Measurements from ENCODE around the gene ADA. TPM values are rescaled to one million over a fixed set of nuclear protein-coding genes. Genes with fewer than 3 reads are reported as not detected.
"Not testable (repeated sequence)": the region's sequence is repeated elsewhere in the genome, so short reads cannot be mapped to it uniquely, and the experiment has no call there.

ADA gene
- total and polyA plus RNA-seq, 2 experiments from 2014 or later, result 8.6 to 17.5 TPM

DNA sequence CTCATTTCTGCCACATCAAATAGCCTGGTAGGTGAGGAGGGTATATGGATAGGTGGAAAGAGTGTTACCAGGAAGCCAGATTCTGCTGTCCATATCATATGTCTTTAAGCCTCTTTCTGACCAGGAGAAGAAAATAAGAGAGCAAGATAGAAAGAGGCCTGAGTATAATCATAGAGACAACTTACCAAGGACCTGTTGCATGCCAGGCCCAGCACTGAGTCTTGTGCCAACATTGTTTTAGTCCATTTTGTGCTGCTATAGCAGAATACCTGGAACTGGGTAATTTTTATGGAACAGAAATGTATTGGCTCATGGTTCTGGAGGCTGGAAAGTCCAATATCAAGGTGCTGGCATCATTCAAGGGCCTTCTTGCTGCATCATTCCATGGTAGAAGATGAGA is 7.3 kb upstream of the ADA start:
- Histone ChIP-seq H3K9ac (no peak overlapping the region), H4K20me1 (ENCODE audit: insufficient read depth) (no peaks in the 10 kb centered on the region), H3F3A (ENCODE audit: insufficient read depth) (peaks cover 4% of the 10 kb centered on the region; the same call in 1 of the 2 replicates), H3K4me1 (ENCODE audit: insufficient read depth) (no peaks in the 10 kb centered on the region), H3K9me3 (ENCODE audit: low read depth) (no peaks in the 10 kb centered on the region), H3K27me3 (replicated peaks; ENCODE audit: insufficient read depth) (no peaks in the 10 kb centered on the region), H3K27ac (no peak overlapping the region), H3K36me3 (ENCODE audit: low read depth) (no peaks in the 10 kb centered on the region), H3K4me3 (no peak overlapping the region), H3K4me2 (ENCODE audit: unreplicated experiment) (no peak overlapping the region), H3K9me2 (ENCODE audit: insufficient read depth) (no peaks in the 10 kb centered on the region), H2AFZ (no peak overlapping the region), H3K79me2 (ENCODE audit: insufficient read depth) (no peaks in the 10 kb centered on the region)
- TF ChIP-seq EZH2phosphoT487 (IDR thresholded peaks at IDR 0.05; ENCODE audit: insufficient read depth, low read depth), result no peak
- TF ChIP-seq EZH2 (IDR thresholded peaks at IDR 0.05; ENCODE audit: insufficient read depth, poor library complexity, severe bottlenecking), result no peak
- in situ Hi-C loops (cut with MboI), result no loop called here
- no peak for DNase-seq

DNA sequence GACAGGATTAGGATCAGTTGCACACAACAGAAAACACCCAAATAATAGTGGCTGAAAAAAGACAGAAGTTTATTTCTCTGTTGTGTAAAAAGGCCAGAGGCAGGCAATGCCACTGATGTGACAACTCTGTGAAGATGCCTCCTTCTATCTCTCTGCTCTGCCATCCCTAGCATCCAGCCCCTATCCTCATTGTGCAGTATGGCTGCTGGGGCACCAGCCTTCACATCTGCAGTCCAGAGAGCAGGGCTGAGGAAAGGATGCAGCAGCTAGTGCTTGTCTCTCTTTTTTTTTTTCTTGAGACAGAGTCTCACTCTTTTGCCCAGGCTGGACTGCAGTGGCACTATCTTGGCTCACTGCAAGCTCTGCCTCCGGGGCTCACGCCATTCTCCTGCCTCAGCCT is 6.4 kb upstream of the ADA start:
- Histone ChIP-seq H3K36me3 (ENCODE audit: low read depth) (no peaks in the 10 kb centered on the region), H3K4me3 (no peak overlapping the region)
- TF ChIP-seq EZH2phosphoT487 (IDR thresholded peaks at IDR 0.05; ENCODE audit: insufficient read depth, low read depth) (no peak), EZH2 (IDR thresholded peaks at IDR 0.05; ENCODE audit: insufficient read depth, poor library complexity, severe bottlenecking) (no peak)

DNA sequence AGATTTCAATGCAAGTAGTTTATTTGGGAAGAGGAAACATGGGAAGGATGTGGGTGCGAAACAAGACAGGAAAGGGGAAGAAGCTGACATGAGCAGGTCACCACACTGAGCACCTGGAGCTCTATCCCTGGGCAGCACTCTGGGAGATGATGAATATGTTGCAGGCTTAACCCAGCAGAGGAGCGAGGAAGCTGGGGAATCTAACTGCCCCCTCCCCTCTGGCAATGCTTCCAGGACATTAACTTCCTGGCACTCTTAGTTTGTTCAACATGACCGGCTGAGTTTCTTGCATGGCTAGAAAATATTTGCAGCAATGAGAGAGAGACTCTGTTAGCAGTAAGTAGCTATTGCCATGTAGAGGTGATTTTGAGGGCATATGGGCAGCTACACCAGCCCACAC is 4.9 kb upstream of the ADA start:
- Histone ChIP-seq H4K20me1 (ENCODE audit: insufficient read depth) (no peaks in the 10 kb centered on the region), H3K36me3 (ENCODE audit: low read depth) (no peaks in the 10 kb centered on the region), H3K9me3 (ENCODE audit: low read depth) (no peaks in the 10 kb centered on the region), H3K9ac (no peak overlapping the region), H3K27me3 (replicated peaks; ENCODE audit: insufficient read depth) (no peaks in the 10 kb centered on the region), H3K79me2 (ENCODE audit: insufficient read depth) (no peaks in the 10 kb centered on the region), H2AFZ (no peak overlapping the region), H3K9me2 (ENCODE audit: insufficient read depth) (no peaks in the 10 kb centered on the region), H3K4me1 (ENCODE audit: insufficient read depth) (no peaks in the 10 kb centered on the region), H3K4me3 (no peak overlapping the region), H3F3A (ENCODE audit: insufficient read depth) (peaks cover 4% of the 10 kb centered on the region; the same call in 1 of the 2 replicates), H3K27ac (no peak overlapping the region), H3K4me2 (ENCODE audit: unreplicated experiment) (no peak overlapping the region)
- TF ChIP-seq EZH2phosphoT487 (IDR thresholded peaks at IDR 0.05; ENCODE audit: insufficient read depth, low read depth) (no peak), EZH2 (IDR thresholded peaks at IDR 0.05; ENCODE audit: insufficient read depth, poor library complexity, severe bottlenecking) (no peak)
- no peak for DNase-seq
- 57 to 71% methylated on average over 3 of the region's 3 CpGs for WGBS, 2 experiments (ENCODE audit: low coverage in 1 of 2, low lambda C conversion rate in 2 of 2, missing lambda C conversion rate in 2 of 2)
- in situ Hi-C loops (cut with MboI), result no loop called here

More for the DNA sequence above, 6.4 kb upstream of the ADA start:
- Histone ChIP-seq H3K4me2 (ENCODE audit: unreplicated experiment) (no peak overlapping the region), H3K9ac (no peak overlapping the region), H4K20me1 (ENCODE audit: insufficient read depth) (no peaks in the 10 kb centered on the region), H3K9me3 (ENCODE audit: low read depth) (no peaks in the 10 kb centered on the region), H3K27me3 (replicated peaks; ENCODE audit: insufficient read depth) (no peaks in the 10 kb centered on the region), H2AFZ (no peak overlapping the region), H3K4me1 (ENCODE audit: insufficient read depth) (no peaks in the 10 kb centered on the region), H3F3A (ENCODE audit: insufficient read depth) (peaks cover 4% of the 10 kb centered on the region; the same call in 1 of the 2 replicates), H3K79me2 (ENCODE audit: insufficient read depth) (no peaks in the 10 kb centered on the region), H3K27ac (no peak overlapping the region), H3K9me2 (ENCODE audit: insufficient read depth) (no peaks in the 10 kb centered on the region)
- in situ Hi-C loops (cut with MboI), result no loop called here
- WGBS, 2 experiments (ENCODE audit: low coverage in 1 of 2, low lambda C conversion rate in 2 of 2, missing lambda C conversion rate in 2 of 2), result 60 to 76% methylated on average over 2 of the region's 2 CpGs
- no peak for DNase-seq

DNA sequence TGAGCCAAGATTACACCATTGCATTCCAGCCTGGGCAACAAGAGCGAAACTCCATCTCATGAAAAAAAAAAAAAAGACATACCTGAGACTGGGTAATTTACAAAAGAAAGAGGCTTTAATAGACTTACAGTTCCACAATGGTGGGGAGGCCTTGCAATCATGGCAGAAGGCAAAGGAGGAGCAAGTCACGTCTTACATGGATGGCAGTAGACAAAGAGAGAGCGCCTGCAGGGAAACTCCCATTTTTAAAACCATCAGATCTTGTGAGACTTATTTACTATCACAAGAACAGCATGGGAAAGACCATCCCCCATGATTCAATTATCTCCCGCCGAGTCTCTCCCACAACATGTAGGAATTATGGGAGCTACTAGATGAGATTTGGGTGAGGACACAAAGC is 2.7 kb upstream of the ADA start:
- H3K4me2 ChIP-seq (ENCODE audit: unreplicated experiment); H3F3A ChIP-seq (ENCODE audit: insufficient read depth); H3K36me3 ChIP-seq (ENCODE audit: low read depth); H4K20me1 ChIP-seq (ENCODE audit: insufficient read depth); H3K9ac ChIP-seq; H3K4me1 ChIP-seq (ENCODE audit: insufficient read depth); H2AFZ ChIP-seq; H3K4me3 ChIP-seq; H3K27ac ChIP-seq; DNase-seq; H3K79me2 ChIP-seq (ENCODE audit: insufficient read depth); in situ Hi-C loops (cut with MboI); H3K9me3 ChIP-seq (ENCODE audit: low read depth); H3K27me3 ChIP-seq (replicated peaks; ENCODE audit: insufficient read depth); H3K9me2 ChIP-seq (ENCODE audit: insufficient read depth): not testable (repeated sequence)
- 95 to 97% methylated on average over 5 of the region's 5 CpGs for WGBS, 2 experiments (ENCODE audit: low coverage in 1 of 2, low lambda C conversion rate in 2 of 2, missing lambda C conversion rate in 2 of 2)

DNA sequence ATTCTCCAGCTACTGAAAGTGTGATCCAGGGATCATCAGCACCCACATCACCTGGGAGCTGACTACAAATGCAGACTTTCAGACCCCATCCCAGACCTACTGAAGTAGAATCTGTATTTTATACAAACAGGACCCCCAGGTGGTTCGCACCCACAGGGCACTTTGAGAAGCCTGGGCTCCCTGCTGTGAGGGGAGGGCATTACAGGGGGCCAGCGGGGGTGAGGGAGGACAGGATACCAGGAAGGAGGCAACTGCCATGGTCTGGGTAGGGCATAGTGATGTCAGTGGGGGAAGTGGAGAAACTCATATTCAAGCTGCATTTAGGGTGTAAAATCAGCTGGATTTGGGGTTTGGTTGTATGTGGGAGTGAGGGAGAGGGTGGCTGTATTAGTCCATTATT is 2.0 kb upstream of the ADA start:
- WGBS, 2 experiments (ENCODE audit: low coverage in 1 of 2, low lambda C conversion rate in 2 of 2, missing lambda C conversion rate in 2 of 2), result 100% methylated on average over 2 of the region's 2 CpGs
- no peak for TF ChIP-seq EZH2phosphoT487 (IDR thresholded peaks at IDR 0.05; ENCODE audit: insufficient read depth, low read depth)
- TF ChIP-seq EZH2 (IDR thresholded peaks at IDR 0.05; ENCODE audit: insufficient read depth, poor library complexity, severe bottlenecking), result no peak
- in situ Hi-C loops (cut with MboI), result no loop called here
- H3K9ac ChIP-seq, result no peak overlapping the region
- no peak for DNase-seq
- H4K20me1 ChIP-seq (ENCODE audit: insufficient read depth), result no peaks in the 10 kb centered on the region
- no peaks in the 10 kb centered on the region for H3K27me3 ChIP-seq (replicated peaks; ENCODE audit: insufficient read depth)
- no peak overlapping the region for H3K27ac ChIP-seq
- no peak overlapping the region for H2AFZ ChIP-seq
- no peaks in the 10 kb centered on the region for H3K79me2 ChIP-seq (ENCODE audit: insufficient read depth)
- H3K36me3 ChIP-seq (ENCODE audit: low read depth), result no peaks in the 10 kb centered on the region
- no peaks in the 10 kb centered on the region for H3F3A ChIP-seq (ENCODE audit: insufficient read depth)
- no peaks in the 10 kb centered on the region for H3K4me1 ChIP-seq (ENCODE audit: insufficient read depth)
- H3K9me3 ChIP-seq (ENCODE audit: low read depth), result no peaks in the 10 kb centered on the region
- H3K4me3 ChIP-seq, result no peak overlapping the region
- H3K9me2 ChIP-seq (ENCODE audit: insufficient read depth), result no peaks in the 10 kb centered on the region
- H3K4me2 ChIP-seq (ENCODE audit: unreplicated experiment), result no peak overlapping the region

Data from GM23248 (cell line).